Measurements from ENCODE around the gene DPYD. TPM values are rescaled to one million over a fixed set of nuclear protein-coding genes. Genes with fewer than 3 reads are reported as not detected.

DPYD gene
- total and polyA plus RNA-seq, 4 donors = 16.2 to 51.3 (median 29.1) TPM

- Histone ChIP-seq H3K9me3 (ENCODE audit: control insufficient read depth, low read length) (no peaks in the 10 kb centered on the region), H3K27me3 (ENCODE audit: control insufficient read depth in 1 of 2, insufficient read depth in 2 of 2, low read length in 1 of 2) (no peaks in the 10 kb centered on the region), H3K36me3 (ENCODE audit: control insufficient read depth in 1 of 2, insufficient read depth in 2 of 2, low read length in 1 of 2) (no peaks in the 10 kb centered on the region), H3K27ac (ENCODE audit: low read depth in 1 of 2, low read length in 2 of 2) (no peak overlapping the region), H3K4me3 (ENCODE audit: low read length in 2 of 2) (no peak overlapping the region), H3K4me1 (ENCODE audit: control insufficient read depth in 1 of 2, insufficient read depth in 2 of 2, low read length in 2 of 2) (no peaks in the 10 kb centered on the region)
- DNase-seq (no peak), ATAC-seq (ENCODE audit: low FRiP score) (no peak)
- intact Hi-C loops (cut with DNase I) = no loop called here
- 67 to 79% methylated on average over 5 of the region's 5 CpGs for WGBS, 2 donors
These were observed 9.3 kb upstream of the DPYD start for GRCh38 chr1:97929874-97930851.

- DNase-seq (no peak), ATAC-seq (ENCODE audit: low FRiP score) (no peak)
- H3K4me1 ChIP-seq (ENCODE audit: control insufficient read depth in 1 of 2, insufficient read depth in 2 of 2, low read length in 2 of 2) = no peaks in the 10 kb centered on the region
- no peaks in the 10 kb centered on the region for H3K27me3 ChIP-seq (ENCODE audit: control insufficient read depth in 1 of 2, insufficient read depth in 2 of 2, low read length in 1 of 2)
- H3K4me3 ChIP-seq (ENCODE audit: low read length in 2 of 2) = no peak overlapping the region
- no peak overlapping the region for H3K27ac ChIP-seq (ENCODE audit: low read depth in 1 of 2, low read length in 2 of 2)
- intact Hi-C loops (cut with DNase I) = no loop called here
- H3K36me3 ChIP-seq (ENCODE audit: control insufficient read depth in 1 of 2, insufficient read depth in 2 of 2, low read length in 1 of 2) = no peaks in the 10 kb centered on the region
- WGBS, 2 donors = 47 to 51% methylated on average over 3 of the region's 3 CpGs
- no peaks in the 10 kb centered on the region for H3K9me3 ChIP-seq (ENCODE audit: control insufficient read depth, low read length)
These were observed 5.3 kb upstream of the DPYD start for GRCh38 chr1:97926017-97926708.

- intact Hi-C loops (cut with DNase I) = no loop called here
- Histone ChIP-seq H3K4me1 (ENCODE audit: control insufficient read depth in 1 of 2, insufficient read depth in 2 of 2, low read length in 2 of 2) (no peaks in the 10 kb centered on the region), H3K36me3 (ENCODE audit: control insufficient read depth in 1 of 2, insufficient read depth in 2 of 2, low read length in 1 of 2) (no peaks in the 10 kb centered on the region), H3K9me3 (ENCODE audit: control insufficient read depth, low read length) (no peaks in the 10 kb centered on the region), H3K27ac (ENCODE audit: low read depth in 1 of 2, low read length in 2 of 2) (no peak overlapping the region), H3K4me3 (ENCODE audit: low read length in 2 of 2) (no peak overlapping the region), H3K27me3 (ENCODE audit: control insufficient read depth in 1 of 2, insufficient read depth in 2 of 2, low read length in 1 of 2) (no peaks in the 10 kb centered on the region)
- ATAC-seq (ENCODE audit: low FRiP score) (no peak), DNase-seq (no peak)
These were observed 4.3 kb upstream of the DPYD start for GRCh38 chr1:97925151-97925550.

- Histone ChIP-seq H3K27me3 (ENCODE audit: control insufficient read depth in 1 of 2, insufficient read depth in 2 of 2, low read length in 1 of 2) (no peaks in the 10 kb centered on the region), H3K36me3 (ENCODE audit: control insufficient read depth in 1 of 2, insufficient read depth in 2 of 2, low read length in 1 of 2) (no peaks in the 10 kb centered on the region), H3K4me3 (ENCODE audit: low read length in 2 of 2) (no peak overlapping the region), H3K27ac (ENCODE audit: low read depth in 1 of 2, low read length in 2 of 2) (no peak overlapping the region), H3K4me1 (ENCODE audit: control insufficient read depth in 1 of 2, insufficient read depth in 2 of 2, low read length in 2 of 2) (no peaks in the 10 kb centered on the region), H3K9me3 (ENCODE audit: control insufficient read depth, low read length) (no peaks in the 10 kb centered on the region)
- intact Hi-C loops (cut with DNase I) = no loop called here
- WGBS, 2 donors = 85 to 86% methylated on average over 2 of the region's 2 CpGs
- DNase-seq = no peak
- ATAC-seq (ENCODE audit: low FRiP score) = no peak
These were observed 3.0 kb upstream of the DPYD start for GRCh38 chr1:97923811-97924210.

GRCh38 chr1:97920276-97920831 lies 480 bp downstream of the DPYD start:
- ATAC-seq (ENCODE audit: low FRiP score) (peak; percentile 75), DNase-seq (no peak)
- Histone ChIP-seq H3K27ac (ENCODE audit: low read depth in 1 of 2, low read length in 2 of 2) (peak overlapping the region in 1 of 2 donors; percentile 38), H3K9me3 (ENCODE audit: control insufficient read depth, low read length) (no peaks in the 10 kb centered on the region), H3K4me1 (ENCODE audit: control insufficient read depth in 1 of 2, insufficient read depth in 2 of 2, low read length in 2 of 2) (no peaks in the 10 kb centered on the region), H3K36me3 (ENCODE audit: control insufficient read depth in 1 of 2, insufficient read depth in 2 of 2, low read length in 1 of 2) (no peaks in the 10 kb centered on the region), H3K4me3 (ENCODE audit: low read length in 2 of 2) (peak overlapping the region; percentile 27 to 78), H3K27me3 (ENCODE audit: control insufficient read depth in 1 of 2, insufficient read depth in 2 of 2, low read length in 1 of 2) (no peaks in the 10 kb centered on the region)
- 1 to 2% methylated on average over 16 to 24 of the region's 24 CpGs for WGBS, 2 donors
- intact Hi-C loops (cut with DNase I) = no loop called here

- Histone ChIP-seq H3K4me3 (ENCODE audit: low read length in 2 of 2) (peak overlapping the region; percentile 27 to 78), H3K36me3 (ENCODE audit: control insufficient read depth in 1 of 2, insufficient read depth in 2 of 2, low read length in 1 of 2) (no peaks in the 10 kb centered on the region), H3K4me1 (ENCODE audit: control insufficient read depth in 1 of 2, insufficient read depth in 2 of 2, low read length in 2 of 2) (no peaks in the 10 kb centered on the region), H3K27ac (ENCODE audit: low read depth in 1 of 2, low read length in 2 of 2) (no peak overlapping the region), H3K27me3 (ENCODE audit: control insufficient read depth in 1 of 2, insufficient read depth in 2 of 2, low read length in 1 of 2) (no peaks in the 10 kb centered on the region), H3K9me3 (ENCODE audit: control insufficient read depth, low read length) (no peaks in the 10 kb centered on the region)
- 11 to 17% methylated on average over 6 of the region's 6 CpGs for WGBS, 2 donors
- intact Hi-C loops (cut with DNase I) = no loop called here
- DNase-seq = no peak
- ATAC-seq (ENCODE audit: low FRiP score) = no peak
These were observed 1.1 kb downstream of the DPYD start for GRCh38 chr1:97919585-97920261.

GRCh38 chr1:97918961-97919360 lies 1.9 kb downstream of the DPYD start:
- ATAC-seq (ENCODE audit: low FRiP score) (no peak), DNase-seq (no peak)
- no peaks in the 10 kb centered on the region for H3K27me3 ChIP-seq (ENCODE audit: control insufficient read depth in 1 of 2, insufficient read depth in 2 of 2, low read length in 1 of 2)
- intact Hi-C loops (cut with DNase I) = no loop called here
- H3K36me3 ChIP-seq (ENCODE audit: control insufficient read depth in 1 of 2, insufficient read depth in 2 of 2, low read length in 1 of 2) = no peaks in the 10 kb centered on the region
- no peaks in the 10 kb centered on the region for H3K9me3 ChIP-seq (ENCODE audit: control insufficient read depth, low read length)
- no peak overlapping the region for H3K27ac ChIP-seq (ENCODE audit: low read depth in 1 of 2, low read length in 2 of 2)
- 76 to 80% methylated on average over 1 of the region's 1 CpG for WGBS, 2 donors
- peak overlapping the region; percentile 3 to 18 for H3K4me3 ChIP-seq (ENCODE audit: low read length in 2 of 2)
- no peaks in the 10 kb centered on the region for H3K4me1 ChIP-seq (ENCODE audit: control insufficient read depth in 1 of 2, insufficient read depth in 2 of 2, low read length in 2 of 2)

GRCh38 chr1:97913506-97914139 lies 7.2 kb downstream of the DPYD start:
- H3K27ac ChIP-seq (ENCODE audit: low read depth in 1 of 2, low read length in 2 of 2) = no peak overlapping the region
- DNase-seq (no peak), ATAC-seq (ENCODE audit: low FRiP score) (no peak)
- 78 to 82% methylated on average over 3 of the region's 3 CpGs for WGBS, 2 donors
- H3K9me3 ChIP-seq (ENCODE audit: control insufficient read depth, low read length) = no peaks in the 10 kb centered on the region
- no peaks in the 10 kb centered on the region for H3K4me1 ChIP-seq (ENCODE audit: control insufficient read depth in 1 of 2, insufficient read depth in 2 of 2, low read length in 2 of 2)
- H3K36me3 ChIP-seq (ENCODE audit: control insufficient read depth in 1 of 2, insufficient read depth in 2 of 2, low read length in 1 of 2) = no peaks in the 10 kb centered on the region
- H3K27me3 ChIP-seq (ENCODE audit: control insufficient read depth in 1 of 2, insufficient read depth in 2 of 2, low read length in 1 of 2) = no peaks in the 10 kb centered on the region
- H3K4me3 ChIP-seq (ENCODE audit: low read length in 2 of 2) = no peak overlapping the region
- intact Hi-C loops (cut with DNase I) = no loop called here
